Erythroblast (primary cell): ENCODE measurements around the gene EXOC3.

Experiments
- GATA1 ChIP-seq: IDR thresholded peaks from 2 replicates; pipeline ENCODE4 v1.6.1; 2011; ENCODE audit warnings: low read depth, mild to moderate bottlenecking, control low read depth, low read length, moderate library complexity
- POLR2A ChIP-seq: IDR thresholded peaks from 2 replicates; pipeline ENCODE4 v1.6.1; 2011; ENCODE audit warnings: mild to moderate bottlenecking, low read length

DNA sequence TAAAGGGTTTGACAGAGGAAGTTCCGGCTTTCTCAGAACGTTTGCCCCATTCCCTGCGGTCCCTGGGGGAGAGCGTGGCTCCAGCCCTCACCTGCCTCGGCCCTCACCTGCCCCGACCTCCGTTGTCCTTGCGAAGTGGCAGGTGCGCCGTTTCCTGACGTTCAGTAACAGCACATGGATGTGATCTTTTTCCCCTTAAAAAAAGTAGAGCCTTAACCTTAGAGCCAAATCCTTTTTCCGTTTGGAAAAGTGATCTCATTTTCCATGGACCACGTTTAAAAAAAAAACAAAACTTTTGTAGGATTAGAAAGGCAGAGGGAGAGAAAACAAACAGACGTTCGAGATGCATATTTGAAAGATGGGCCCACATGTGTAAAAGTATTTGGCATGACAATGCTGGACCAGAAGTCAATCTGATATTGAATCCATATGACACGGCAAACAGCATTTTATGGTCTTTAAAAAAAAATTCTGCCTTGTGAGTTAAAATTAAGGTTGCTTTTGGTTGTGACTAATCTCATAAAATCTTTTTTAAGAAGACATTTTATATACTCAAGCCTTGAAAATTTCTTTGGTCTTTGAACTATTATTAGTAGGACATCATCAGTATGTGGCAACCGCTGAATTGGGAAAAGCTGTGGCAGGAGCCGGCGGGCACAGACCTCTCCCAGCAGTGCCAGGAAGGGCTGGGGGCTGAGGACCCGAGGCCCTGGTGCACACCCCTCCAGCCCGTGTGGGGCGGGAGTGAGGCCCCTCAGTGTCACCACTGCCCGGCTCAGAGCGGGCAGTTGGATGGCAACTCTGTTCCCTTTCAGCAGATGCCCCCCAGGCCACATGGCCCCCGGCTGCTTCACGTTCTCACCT lies 42.5 kb upstream of the EXOC3 start:
- no peak for TF ChIP-seq POLR2A
- no peak for TF ChIP-seq GATA1
